Endothelial cell (in vitro differentiated cells): ENCODE data around the gene FBXL22. TPM values are rescaled to one million over a fixed set of nuclear protein-coding genes. Genes with fewer than 3 reads are reported as not detected.

Source experiments
- DNase-seq: peaks from one replicate; pipeline ENCODE4 v3.0.0; 2021; ENCODE audit warnings: low spot score
- H3K27ac Mint-ChIP-seq: one replicate; pipeline ENCODE4 v1.8.0; 2021; ENCODE audit warnings: mixed read lengths, inconsistent platforms; ENCODE audit not compliant: unreplicated experiment
- H3K27me3 Mint-ChIP-seq: one replicate; pipeline ENCODE4 v1.8.0; 2021; ENCODE audit warnings: mild to moderate bottlenecking, moderate library complexity, mixed read lengths, inconsistent platforms; ENCODE audit not compliant: unreplicated experiment
- H3K36me3 Mint-ChIP-seq: one replicate; pipeline ENCODE4 v1.8.0; 2021; ENCODE audit warnings: mild to moderate bottlenecking, low read depth, mixed read lengths, inconsistent platforms; ENCODE audit not compliant: unreplicated experiment
- H3K4me1 Mint-ChIP-seq: one replicate; pipeline ENCODE4 v1.8.0; 2021; ENCODE audit warnings: mild to moderate bottlenecking, mixed read lengths, inconsistent platforms; ENCODE audit not compliant: unreplicated experiment
- H3K4me3 Mint-ChIP-seq: one replicate; pipeline ENCODE4 v1.8.0; 2021; ENCODE audit warnings: mild to moderate bottlenecking, mixed read lengths, inconsistent platforms; ENCODE audit not compliant: unreplicated experiment
- H3K9me3 Mint-ChIP-seq: one replicate; pipeline ENCODE4 v1.8.0; 2021; ENCODE audit warnings: mixed read lengths, inconsistent platforms; ENCODE audit not compliant: unreplicated experiment
- CTCF ChIP-seq: fragments of 200-600 bp; sonication (generic); IDR thresholded peaks from one replicate; pipeline ENCODE4 v1.5.0; 2021; ENCODE audit warnings: antibody characterized with exemption; ENCODE audit not compliant: unreplicated experiment
- total RNA-seq: library from RNA; stranded (reverse); fragmentation: NEBNext Ultra II Directional; extraction: Animal tissue kit (Norgen Biotek cat#: 25700); gene quantifications from one replicate; pipeline ENCODE4 v1.2.1, GENCODE V29; 2021; ENCODE audit not compliant: unreplicated experiment

The FBXL22 gene
- total RNA-seq, 1 donor from 2014 or later, result 0.31 TPM

- Mint-ChIP-seq H3K27ac (no peak overlapping the region), H3K4me3 (no peak overlapping the region), H3K27me3 (peaks cover 30% of the 10 kb centered on the region), H3K9me3 (no peaks in the 10 kb centered on the region), H3K36me3 (peaks cover 11% of the 10 kb centered on the region), H3K4me1 (peaks cover 29% of the 10 kb centered on the region)
- no peak for TF ChIP-seq CTCF
- peak; percentile 78 for DNase-seq
Measured at GRCh38 chr15:63600616-63601025, 3.4 kb downstream of the FBXL22 start.

- H3K27ac Mint-ChIP-seq, result no peak overlapping the region
- no peaks in the 10 kb centered on the region for H3K9me3 Mint-ChIP-seq
- peaks cover 30% of the 10 kb centered on the region for H3K27me3 Mint-ChIP-seq
- peaks cover 11% of the 10 kb centered on the region for H3K36me3 Mint-ChIP-seq
- no peak for TF ChIP-seq CTCF
- DNase-seq, result peak; percentile 37
- H3K4me1 Mint-ChIP-seq, result peaks cover 27% of the 10 kb centered on the region
- peak overlapping the region; percentile 89 for H3K4me3 Mint-ChIP-seq
Measured at GRCh38 chr15:63601026-63601703, 4.0 kb downstream of the FBXL22 start.

GRCh38 chr15:63601704-63602185 lies 4.6 kb downstream of the FBXL22 start:
- Mint-ChIP-seq H3K4me3 (peak overlapping the region; percentile 88), H3K27me3 (peaks cover 28% of the 10 kb centered on the region), H3K4me1 (peaks cover 21% of the 10 kb centered on the region), H3K27ac (no peak overlapping the region), H3K36me3 (peaks cover 6% of the 10 kb centered on the region), H3K9me3 (no peaks in the 10 kb centered on the region)
- no peak for TF ChIP-seq CTCF
- DNase-seq, result no peak

- Mint-ChIP-seq H3K36me3 (peaks cover 10% of the 10 kb centered on the region), H3K9me3 (no peaks in the 10 kb centered on the region), H3K27ac (no peak overlapping the region), H3K27me3 (peaks cover 27% of the 10 kb centered on the region), H3K4me3 (peak overlapping the region; percentile 67), H3K4me1 (peaks cover 15% of the 10 kb centered on the region)
- DNase-seq, result no peak
- TF ChIP-seq CTCF, result no peak
Measured at GRCh38 chr15:63602595-63602994, 5.4 kb downstream of the FBXL22 start.

GRCh38 chr15:63603516-63603915 lies 6.3 kb downstream of the FBXL22 start:
- TF ChIP-seq CTCF, result no peak
- DNase-seq, result no peak
- no peaks in the 10 kb centered on the region for H3K9me3 Mint-ChIP-seq
- no peak overlapping the region for H3K27ac Mint-ChIP-seq
- H3K4me3 Mint-ChIP-seq, result peak overlapping the region; percentile 67
- peaks cover 18% of the 10 kb centered on the region for H3K36me3 Mint-ChIP-seq
- peaks cover 15% of the 10 kb centered on the region for H3K4me1 Mint-ChIP-seq
- H3K27me3 Mint-ChIP-seq, result peaks cover 22% of the 10 kb centered on the region
